Measurements from ENCODE around the gene KRTAP20-4. TPM values are rescaled to one million over a fixed set of nuclear protein-coding genes. Genes with fewer than 3 reads are reported as not detected.

Gene KRTAP20-4
- total RNA-seq, 1 donor from 2014 or later = not detected

- DNase-seq = no peak
Observed at GRCh38 chr21:30652891-30653290, 32.5 kb downstream of the KRTAP20-4 start.

GRCh38 chr21:30668776-30669175 lies 48.3 kb downstream of the KRTAP20-4 start:
- DNase-seq = no peak

Small RNA genes within 50 kb of the gene (small RNA-seq; reads per million reads assigned to genes)
- gene KRTAP20-1 (ENCODE audit: low replicate concordance) (not detected), gene KRTAP20-3 (ENCODE audit: low replicate concordance) (not detected), gene KRTAP20-4 (ENCODE audit: low replicate concordance) (not detected), gene KRTAP22-1 (ENCODE audit: low replicate concordance) (not detected), gene KRTAP22-2 (ENCODE audit: low replicate concordance) (not detected)

Other genes with a start within 250 kb of the KRTAP20-4 start
- gene KRTAP13-2, start 248.4 kb upstream of the KRTAP20-4 start, total RNA-seq = not detected
- not detected for gene KRTAP13-1, start 224.6 kb upstream of the KRTAP20-4 start, total RNA-seq
- not detected for gene KRTAP13-3, start 194.7 kb upstream of the KRTAP20-4 start, total RNA-seq
- not detected for gene KRTAP13-4, start 190.4 kb upstream of the KRTAP20-4 start, total RNA-seq
- gene KRTAP15-1, start 180.4 kb upstream of the KRTAP20-4 start, total RNA-seq = not detected
- not detected for gene KRTAP19-1, start 140.3 kb upstream of the KRTAP20-4 start, total RNA-seq
- not detected for gene KRTAP19-2, start 133.2 kb upstream of the KRTAP20-4 start, total RNA-seq
- gene KRTAP19-3, start 128.6 kb upstream of the KRTAP20-4 start, total RNA-seq = not detected
- gene KRTAP19-4, start 123.5 kb upstream of the KRTAP20-4 start, total RNA-seq = not detected
- not detected for gene KRTAP19-5, start 118.5 kb upstream of the KRTAP20-4 start, total RNA-seq
- gene KRTAP19-6, start 78.8 kb upstream of the KRTAP20-4 start, total RNA-seq = not detected
- gene KRTAP19-7, start 59.3 kb upstream of the KRTAP20-4 start, total RNA-seq = not detected
- gene KRTAP22-2, start 30.2 kb upstream of the KRTAP20-4 start, total RNA-seq = not detected
- not detected for gene KRTAP6-3, start 28.2 kb upstream of the KRTAP20-4 start, total RNA-seq
- gene KRTAP6-2, start 21.7 kb upstream of the KRTAP20-4 start, total RNA-seq = not detected
- not detected for gene KRTAP22-1, start 19.5 kb upstream of the KRTAP20-4 start, total RNA-seq
- not detected for gene KRTAP6-1, start 6.7 kb upstream of the KRTAP20-4 start, total RNA-seq
- not detected for gene KRTAP20-1, start 4.2 kb upstream of the KRTAP20-4 start, total RNA-seq
- not detected for gene KRTAP20-2, start 14.6 kb downstream of the KRTAP20-4 start, total RNA-seq
- gene KRTAP20-3, start 22.2 kb downstream of the KRTAP20-4 start, total RNA-seq = not detected
- not detected for gene KRTAP21-3, start 98.2 kb downstream of the KRTAP20-4 start, total RNA-seq
- not detected for gene KRTAP21-2, start 126.6 kb downstream of the KRTAP20-4 start, total RNA-seq
- not detected for gene KRTAP21-1, start 134.8 kb downstream of the KRTAP20-4 start, total RNA-seq
- gene KRTAP8-1, start 192.6 kb downstream of the KRTAP20-4 start, total RNA-seq = not detected
- gene KRTAP7-1, start 209.1 kb downstream of the KRTAP20-4 start, total RNA-seq = not detected

Measured in tongue (tissue), 3 donors.